Testis (tissue), 2 donors: ENCODE results near the gene GMFB.

Source experiments
- POLR2A ChIP-seq: fragments of 450-650 bp; IDR thresholded peaks from one replicate; pipeline ENCODE4 v1.6.1; 2017; ENCODE audit warnings: antibody characterized with exemption, mild to moderate bottlenecking, moderate library complexity
- TF ChIP-seq, protein P1 (sequence below), 3 experiments: fragments of 450-650 bp in 2 of 3; fragments of 200-600 bp in 1 of 3; sonication (generic) in 1 of 3; IDR thresholded peaks; one replicate each; pipeline ENCODE4 v1.5.1; 2016 to 2019; ENCODE audit warnings: antibody characterized with exemption in 3 of 3, mild to moderate bottlenecking in 2 of 3, moderate library complexity in 1 of 3

DNA sequence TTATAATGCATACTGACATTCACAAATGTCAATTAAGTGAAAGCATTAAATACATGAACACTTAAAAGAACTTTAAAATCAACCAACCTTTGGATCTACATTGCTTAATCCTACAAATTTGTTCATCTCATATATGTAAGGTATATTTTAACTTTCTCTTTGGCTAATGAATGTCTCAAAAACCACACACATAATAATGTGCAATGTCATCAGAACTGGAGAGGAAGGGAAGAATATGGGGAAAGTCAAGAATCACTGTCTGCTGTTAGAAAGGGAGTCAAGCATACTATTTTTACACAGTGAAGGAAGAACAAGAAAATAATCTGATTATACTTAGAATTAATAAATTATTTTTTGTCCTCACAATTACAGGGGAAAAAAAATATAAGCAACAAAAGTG is 4.9 kb downstream of the GMFB start:
- TF ChIP-seq, protein P1, sequence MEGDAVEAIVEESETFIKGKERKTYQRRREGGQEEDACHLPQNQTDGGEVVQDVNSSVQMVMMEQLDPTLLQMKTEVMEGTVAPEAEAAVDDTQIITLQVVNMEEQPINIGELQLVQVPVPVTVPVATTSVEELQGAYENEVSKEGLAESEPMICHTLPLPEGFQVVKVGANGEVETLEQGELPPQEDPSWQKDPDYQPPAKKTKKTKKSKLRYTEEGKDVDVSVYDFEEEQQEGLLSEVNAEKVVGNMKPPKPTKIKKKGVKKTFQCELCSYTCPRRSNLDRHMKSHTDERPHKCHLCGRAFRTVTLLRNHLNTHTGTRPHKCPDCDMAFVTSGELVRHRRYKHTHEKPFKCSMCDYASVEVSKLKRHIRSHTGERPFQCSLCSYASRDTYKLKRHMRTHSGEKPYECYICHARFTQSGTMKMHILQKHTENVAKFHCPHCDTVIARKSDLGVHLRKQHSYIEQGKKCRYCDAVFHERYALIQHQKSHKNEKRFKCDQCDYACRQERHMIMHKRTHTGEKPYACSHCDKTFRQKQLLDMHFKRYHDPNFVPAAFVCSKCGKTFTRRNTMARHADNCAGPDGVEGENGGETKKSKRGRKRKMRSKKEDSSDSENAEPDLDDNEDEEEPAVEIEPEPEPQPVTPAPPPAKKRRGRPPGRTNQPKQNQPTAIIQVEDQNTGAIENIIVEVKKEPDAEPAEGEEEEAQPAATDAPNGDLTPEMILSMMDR (IDR thresholded peaks at IDR 0.05): no peak
- no peak for TF ChIP-seq POLR2A
